ENCODE data around the gene PNPLA7. TPM values are rescaled to one million over a fixed set of nuclear protein-coding genes. Genes with fewer than 3 reads are reported as not detected.
A peak's percentile ranks its signal among the peaks of the same experiment; 100 is the strongest.

PNPLA7 gene
- total and polyA plus RNA-seq, 2 of the 4 experiments (the other 2 are of a cell fraction): under 0.01 to 0.89 TPM

- Histone ChIP-seq H3K27ac (ENCODE audit: insufficient read depth, low read length) (peak overlapping the region; percentile 66), H4K8ac (ENCODE audit: low read depth in 2 of 2, low read length in 2 of 2) (peak overlapping the region; percentile 47 to 75), H3K14ac (replicated peaks; ENCODE audit: low read depth, low read length) (peak overlapping the region; percentile 50; the same call in 1 of the 2 replicates), H3K9me3 (ENCODE audit: control insufficient read depth, insufficient read depth, low read length) (no peaks in the 10 kb centered on the region), H3K4me1 (ENCODE audit: control insufficient read depth, insufficient read depth, low read length) (peaks cover 26% of the 10 kb centered on the region), H3K18ac (ENCODE audit: low read depth, low read length) (peak overlapping the region; percentile 28; the same call in 1 of the 2 replicates), H2BK15ac (ENCODE audit: low read depth, low read length) (peak overlapping the region; percentile 99; the same call in 2 of the 3 replicates), H3K4me3 (ENCODE audit: insufficient read depth, low read depth, low read length) (no peak overlapping the region), H3K9ac (ENCODE audit: low read depth, low read length) (no peak overlapping the region), H4K91ac (ENCODE audit: insufficient read depth, low read depth, low read length) (peak overlapping the region; percentile 88), H4K5ac (ENCODE audit: low read depth, low read length) (peak overlapping the region; percentile 34), H4K20me1 (ENCODE audit: insufficient read depth, low read length) (no peaks in the 10 kb centered on the region), H2BK5ac (ENCODE audit: low read depth, low read length, poor library complexity, severe bottlenecking) (peak overlapping the region; percentile 49), H3K4ac (ENCODE audit: low read depth, low read length) (peak overlapping the region; percentile 90), H2BK20ac (ENCODE audit: low read depth, low read length) (peak overlapping the region; percentile 82), H3K4me2 (ENCODE audit: low read depth, low read length) (0 out of 2 replicates have a peak overlapping the region, but pooled peaks have one; percentile 31), H2AFZ (replicated peaks; ENCODE audit: low read length, poor library complexity) (peak overlapping the region; percentile 40), H2AK9ac (replicated peaks; ENCODE audit: low read depth, low read length, poor library complexity) (peak overlapping the region; percentile 77), H3K23ac (ENCODE audit: low read depth, low read length) (no peak overlapping the region), H3K9me1 (ENCODE audit: insufficient read depth, low read length) (peaks cover 12% of the 10 kb centered on the region), H3K36me3 (ENCODE audit: control insufficient read depth, insufficient read depth, low read length) (no peaks in the 10 kb centered on the region), H2AK5ac (ENCODE audit: low read depth, low read length) (peak overlapping the region; percentile 88), H2BK120ac (ENCODE audit: low read depth, low read length) (peak overlapping the region; percentile 88), H3K56ac (ENCODE audit: extremely low read depth, insufficient read depth, low read length) (no peak overlapping the region), H3K79me1 (ENCODE audit: low read depth in 1 of 2, low read length in 2 of 2) (peaks cover 15 to 46% of the 10 kb centered on the region in 2 experiments; a peak in 3 of 4 replicates), H3K27me3 (ENCODE audit: control insufficient read depth, insufficient read depth, low read length) (no peaks in the 10 kb centered on the region)
- ATAC-seq (ENCODE audit: low read depth) (peak; percentile 63), DNase-seq (peak; percentile 94)
- TF ChIP-seq RCOR1 (IDR thresholded peaks at IDR 0.05; ENCODE audit: insufficient replicate concordance, low read length): peak; percentile 52
- peak; percentile 80 for TF ChIP-seq FOS (IDR thresholded peaks at IDR 0.05; ENCODE audit: low read depth, low read length)
- TF ChIP-seq CEBPB (IDR thresholded peaks at IDR 0.05; ENCODE audit: low read depth, low read length): no peak
- TF ChIP-seq MAZ (IDR thresholded peaks at IDR 0.05; ENCODE audit: borderline replicate concordance, low read depth, low read length): peak; percentile 71; the same call in 1 of the 2 replicates
- peak; percentile 56 for TF ChIP-seq USF2 (IDR thresholded peaks at IDR 0.05; ENCODE audit: low read depth, low read length)
- peak; percentile 99 for TF ChIP-seq BHLHE40 (IDR thresholded peaks at IDR 0.05; ENCODE audit: low read depth, low read length)
- no TSS peak for BruUV-seq (replicated peaks)
- intact Hi-C loops (cut with micrococcal nuclease) (no loop called here), in situ Hi-C loops (cut with MboI; ENCODE audit: low sequenced_read_pairs) (no loop called here), dilution Hi-C loops (cut with HindIII; ENCODE audit: low sequenced_read_pairs, unreplicated experiment) (no loop called here)
- 28 to 100% methylated on average over 1 to 5 of the region's 30 CpGs for WGBS, 2 experiments (ENCODE audit: extremely low coverage in 2 of 2, insufficient read length in 1 of 2)
- ChIA-PET CTCF (interaction anchor here (2.6 kb wide), 1 partner anchor 11 kb away, joined by 9 read pairs; the partner anchor contains the start of genes EXD3 and NOXA1), POLR2A (ENCODE audit: unreplicated experiment) (no interaction called here)
These were observed 138.4 kb downstream of the PNPLA7 start for GRCh38 chr9:137411645-137412380.

Measured in IMR-90 (cell line).